ENCODE results near the gene PCNX2.

GRCh38 chr1:232987774-232988140 is 307.8 kb downstream of the PCNX2 start:
- no peak for TF ChIP-seq ZNF433 (tag by site-specific recombination; IDR thresholded peaks at IDR 0.05; ENCODE audit: low read depth)
- no peak for TF ChIP-seq SP3 (tag by site-specific recombination; IDR thresholded peaks at IDR 0.05)
- TF ChIP-seq CTCF (tag by site-specific recombination; IDR thresholded peaks at IDR 0.05) = no peak
- no peak for TF ChIP-seq ZNF449 (tag by site-specific recombination; IDR thresholded peaks at IDR 0.05)
- no peak for TF ChIP-seq SETDB1 (IDR thresholded peaks at IDR 0.05; ENCODE audit: insufficient read length, low read length)
